Loucy (cell line): ENCODE measurements around the gene FCSK.

Source experiments
- H2AFZ ChIP-seq: fragments of 200-600 bp; sonication (generic); 2 replicates; pipeline ENCODE4 v1.6.0; 2016; ENCODE audit warnings: antibody characterized with exemption, mild to moderate bottlenecking, low read length, moderate library complexity
- H3F3A ChIP-seq: fragments of 200-600 bp; 2 replicates; pipeline ENCODE4 v1.6.0; 2016; ENCODE audit warnings: antibody characterized with exemption, low read depth, mild to moderate bottlenecking
- H3K27me3 ChIP-seq: fragments of 200-600 bp; sonication (generic); 2 replicates; pipeline ENCODE4 v1.6.1; 2014; ENCODE audit warnings: low read length, mild to moderate bottlenecking; ENCODE audit not compliant: insufficient read depth, poor library complexity, severe bottlenecking
- H3K36me3 ChIP-seq: fragments of 200-600 bp; sonication (generic); 2 replicates; pipeline ENCODE4 v1.6.1; 2016; ENCODE audit warnings: low read length; ENCODE audit not compliant: insufficient read depth
- H3K4me1 ChIP-seq: fragments of 200-600 bp; sonication (generic); 2 replicates; pipeline ENCODE4 v1.5.1; 2014; ENCODE audit warnings: low read length, mild to moderate bottlenecking; ENCODE audit not compliant: insufficient read depth, poor library complexity, severe bottlenecking
- H3K4me2 ChIP-seq: fragments of 200-600 bp; sonication (generic); 2 replicates; pipeline ENCODE4 v1.6.0; 2014; ENCODE audit warnings: antibody characterized with exemption, low read length, low read depth, mild to moderate bottlenecking; ENCODE audit not compliant: poor library complexity, severe bottlenecking
- H3K4me3 ChIP-seq: fragments of 200-600 bp; sonication (generic); 2 replicates; pipeline ENCODE4 v1.5.1; 2014; ENCODE audit warnings: low read length, mild to moderate bottlenecking, mixed read lengths; ENCODE audit not compliant: poor library complexity, severe bottlenecking
- H3K79me2 ChIP-seq: fragments of 200-600 bp; sonication (generic); 2 replicates; pipeline ENCODE4 v1.6.1; 2014; ENCODE audit warnings: low read length; ENCODE audit not compliant: insufficient read depth
- H3K9ac ChIP-seq: fragments of 200-600 bp; sonication (generic); 2 replicates; pipeline ENCODE4 v1.6.0; 2014; ENCODE audit warnings: mild to moderate bottlenecking, low read depth, low read length, moderate library complexity; ENCODE audit not compliant: poor library complexity, severe bottlenecking
- H3K9me2 ChIP-seq: fragments of 200-600 bp; sonication (generic); replicated peaks from 2 replicates; pipeline ENCODE4 v1.6.1; 2016; ENCODE audit warnings: low read depth, low read length, mixed read lengths
- H3K9me3 ChIP-seq: fragments of 200-600 bp; sonication (generic); 2 replicates; pipeline ENCODE4 v1.6.1; 2014; ENCODE audit warnings: mild to moderate bottlenecking, antibody characterized with exemption, low read length, low read depth; ENCODE audit not compliant: insufficient read depth
- H4K20me1 ChIP-seq: fragments of 200-600 bp; sonication (generic); 2 replicates; pipeline ENCODE4 v1.6.0; 2014; ENCODE audit warnings: antibody characterized with exemption, low read length, mild to moderate bottlenecking; ENCODE audit not compliant: insufficient read depth, poor library complexity, severe bottlenecking
- EZH2phosphoT487 ChIP-seq: fragments of 200-600 bp; IDR thresholded peaks from 2 replicates; pipeline ENCODE4 v1.6.1; 2018; ENCODE audit warnings: antibody characterized with exemption, mild to moderate bottlenecking, moderate library complexity, borderline replicate concordance
- TF ChIP-seq, protein P1 (sequence below): fragments of 200-600 bp; sonication (generic); conservative IDR thresholded peaks from 2 replicates; pipeline ENCODE4 v1.5.1; 2014; ENCODE audit warnings: mild to moderate bottlenecking, antibody characterized with exemption, low read length

The FCSK gene

DNA sequence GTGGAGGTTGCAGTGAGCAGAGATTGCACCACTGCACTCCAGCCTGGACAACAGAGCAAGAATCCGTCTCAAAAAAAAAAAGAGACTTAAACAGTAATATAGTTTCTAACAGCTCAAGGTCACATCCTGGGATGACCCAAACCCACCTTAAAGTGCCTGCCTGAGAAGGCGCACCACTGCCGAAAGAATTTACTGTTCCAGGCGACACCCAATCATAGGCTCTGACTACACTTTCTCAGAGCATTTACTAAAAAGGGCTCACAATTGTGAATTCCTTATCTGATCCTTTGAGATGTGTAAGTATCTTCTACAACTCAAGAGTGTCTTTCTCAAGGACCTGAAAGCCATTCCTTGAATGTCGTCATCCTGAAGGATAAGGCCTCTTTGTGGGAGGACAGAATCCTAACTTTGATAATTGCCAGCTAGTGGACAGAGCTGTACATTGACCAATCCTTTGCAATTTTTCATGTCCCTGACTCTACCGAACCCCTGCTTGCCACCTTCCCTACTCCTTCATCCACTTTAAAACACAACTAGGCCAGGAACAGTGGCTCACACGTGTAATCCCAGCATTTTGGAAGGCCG, 12.9 kb upstream of the FCSK start:
- H3K9me2 ChIP-seq = no peaks in the 10 kb centered on the region
- H3K4me3 ChIP-seq = no peak overlapping the region
- no peak overlapping the region for H3K9ac ChIP-seq
- H3K4me2 ChIP-seq = no peak overlapping the region
- no peaks in the 10 kb centered on the region for H3K27me3 ChIP-seq
- no peak for TF ChIP-seq EZH2phosphoT487
- TF ChIP-seq, protein P1, sequence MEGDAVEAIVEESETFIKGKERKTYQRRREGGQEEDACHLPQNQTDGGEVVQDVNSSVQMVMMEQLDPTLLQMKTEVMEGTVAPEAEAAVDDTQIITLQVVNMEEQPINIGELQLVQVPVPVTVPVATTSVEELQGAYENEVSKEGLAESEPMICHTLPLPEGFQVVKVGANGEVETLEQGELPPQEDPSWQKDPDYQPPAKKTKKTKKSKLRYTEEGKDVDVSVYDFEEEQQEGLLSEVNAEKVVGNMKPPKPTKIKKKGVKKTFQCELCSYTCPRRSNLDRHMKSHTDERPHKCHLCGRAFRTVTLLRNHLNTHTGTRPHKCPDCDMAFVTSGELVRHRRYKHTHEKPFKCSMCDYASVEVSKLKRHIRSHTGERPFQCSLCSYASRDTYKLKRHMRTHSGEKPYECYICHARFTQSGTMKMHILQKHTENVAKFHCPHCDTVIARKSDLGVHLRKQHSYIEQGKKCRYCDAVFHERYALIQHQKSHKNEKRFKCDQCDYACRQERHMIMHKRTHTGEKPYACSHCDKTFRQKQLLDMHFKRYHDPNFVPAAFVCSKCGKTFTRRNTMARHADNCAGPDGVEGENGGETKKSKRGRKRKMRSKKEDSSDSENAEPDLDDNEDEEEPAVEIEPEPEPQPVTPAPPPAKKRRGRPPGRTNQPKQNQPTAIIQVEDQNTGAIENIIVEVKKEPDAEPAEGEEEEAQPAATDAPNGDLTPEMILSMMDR = no peak
- peaks cover 2% of the 10 kb centered on the region; the same call in 1 of the 2 replicates for H3F3A ChIP-seq
- no peak overlapping the region for H2AFZ ChIP-seq
- no peaks in the 10 kb centered on the region for H3K9me3 ChIP-seq
- H4K20me1 ChIP-seq = peaks cover 15% of the 10 kb centered on the region
- H3K36me3 ChIP-seq = no peaks in the 10 kb centered on the region
- H3K79me2 ChIP-seq = peaks cover 22% of the 10 kb centered on the region
- H3K4me1 ChIP-seq = peaks cover 22% of the 10 kb centered on the region

DNA sequence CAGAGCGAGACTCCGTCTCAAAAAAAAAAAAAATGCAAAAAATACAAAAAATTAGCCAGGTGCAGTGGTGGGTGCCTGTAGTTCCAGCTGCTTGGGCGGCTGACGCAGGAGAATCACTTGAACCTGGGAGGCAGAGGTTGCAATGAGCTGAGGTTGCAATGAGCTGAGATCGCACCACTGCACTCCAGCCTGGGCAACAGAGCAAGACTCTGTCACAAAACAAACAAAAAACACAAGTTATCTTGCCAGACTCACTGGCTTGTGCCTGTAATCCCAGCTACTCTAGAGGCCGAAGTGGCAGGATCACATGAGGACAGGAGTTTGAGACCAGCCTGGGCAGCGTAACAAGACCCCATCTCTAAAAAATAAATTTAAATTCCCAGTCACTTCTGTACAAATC, 12.1 kb upstream of the FCSK start:
- Histone ChIP-seq H3K4me2 (no peak overlapping the region), H3K79me2 (peaks cover 14% of the 10 kb centered on the region), H3K4me3 (no peak overlapping the region), H3K36me3 (no peaks in the 10 kb centered on the region), H3K4me1 (peaks cover 13% of the 10 kb centered on the region), H2AFZ (no peak overlapping the region), H3F3A (no peaks in the 10 kb centered on the region), H4K20me1 (peaks cover 11% of the 10 kb centered on the region), H3K9me3 (no peaks in the 10 kb centered on the region), H3K9ac (no peak overlapping the region), H3K9me2 (no peaks in the 10 kb centered on the region), H3K27me3 (no peaks in the 10 kb centered on the region)
- no peak for TF ChIP-seq EZH2phosphoT487
- TF ChIP-seq, protein P1 = no peak

DNA sequence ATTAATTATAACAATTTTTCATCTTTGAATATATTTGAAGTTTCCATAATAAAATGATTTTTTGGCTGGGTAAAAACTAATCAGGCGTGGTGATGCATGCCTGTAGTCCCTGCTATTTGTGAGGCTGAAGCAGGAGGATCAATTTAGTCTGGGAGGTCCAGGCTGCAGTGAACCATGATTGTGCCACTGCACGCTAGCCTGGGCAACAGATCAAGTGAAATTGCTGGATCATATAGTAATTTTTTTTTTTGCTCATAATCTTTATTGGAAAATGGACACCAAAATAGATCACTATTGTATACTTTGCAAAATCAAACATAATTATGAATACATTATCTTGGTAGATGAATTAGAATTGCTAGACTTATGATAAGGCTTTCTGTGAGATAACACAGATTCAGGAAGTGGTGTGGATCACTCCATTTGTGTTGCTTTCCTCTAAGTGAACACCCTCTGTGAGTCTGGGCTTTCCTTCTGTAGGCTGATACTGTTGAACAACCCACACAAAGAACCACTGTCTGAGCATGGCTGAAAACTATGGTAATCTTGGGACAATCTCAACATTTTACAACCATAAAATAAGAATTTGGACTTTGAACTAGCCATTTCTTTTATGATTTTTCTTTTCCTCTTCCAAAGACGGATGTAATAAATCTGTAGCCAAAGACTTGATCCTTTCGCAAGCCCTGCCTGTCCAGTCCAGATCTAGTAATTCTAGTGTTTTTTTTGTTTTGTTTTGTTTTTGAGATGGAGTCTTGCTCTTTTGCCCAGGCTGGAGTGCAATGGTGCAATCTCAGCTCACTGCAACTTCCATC, 9.9 kb upstream of the FCSK start:
- Histone ChIP-seq H3K4me2 (no peak overlapping the region), H3K27me3 (no peaks in the 10 kb centered on the region), H3K4me1 (peaks cover 6% of the 10 kb centered on the region), H3K9me2 (no peaks in the 10 kb centered on the region), H3F3A (no peaks in the 10 kb centered on the region), H2AFZ (no peak overlapping the region), H3K9me3 (no peaks in the 10 kb centered on the region), H4K20me1 (no peaks in the 10 kb centered on the region), H3K79me2 (no peaks in the 10 kb centered on the region), H3K9ac (no peak overlapping the region), H3K4me3 (no peak overlapping the region), H3K36me3 (no peaks in the 10 kb centered on the region)
- TF ChIP-seq, protein P1 = no peak
- no peak for TF ChIP-seq EZH2phosphoT487
